GM18873 (cell line): ENCODE measurements around the gene NUMB.

Experiments
- ATAC-seq: cut with Tn5 transposase; IDR thresholded peaks from one replicate; pipeline ENCODE4 v1.9.1; 2021; ENCODE audit warnings: mild to moderate bottlenecking, moderate library complexity, moderate number of reproducible peaks; ENCODE audit not compliant: unreplicated experiment, low FRiP score

NUMB gene

DNA sequence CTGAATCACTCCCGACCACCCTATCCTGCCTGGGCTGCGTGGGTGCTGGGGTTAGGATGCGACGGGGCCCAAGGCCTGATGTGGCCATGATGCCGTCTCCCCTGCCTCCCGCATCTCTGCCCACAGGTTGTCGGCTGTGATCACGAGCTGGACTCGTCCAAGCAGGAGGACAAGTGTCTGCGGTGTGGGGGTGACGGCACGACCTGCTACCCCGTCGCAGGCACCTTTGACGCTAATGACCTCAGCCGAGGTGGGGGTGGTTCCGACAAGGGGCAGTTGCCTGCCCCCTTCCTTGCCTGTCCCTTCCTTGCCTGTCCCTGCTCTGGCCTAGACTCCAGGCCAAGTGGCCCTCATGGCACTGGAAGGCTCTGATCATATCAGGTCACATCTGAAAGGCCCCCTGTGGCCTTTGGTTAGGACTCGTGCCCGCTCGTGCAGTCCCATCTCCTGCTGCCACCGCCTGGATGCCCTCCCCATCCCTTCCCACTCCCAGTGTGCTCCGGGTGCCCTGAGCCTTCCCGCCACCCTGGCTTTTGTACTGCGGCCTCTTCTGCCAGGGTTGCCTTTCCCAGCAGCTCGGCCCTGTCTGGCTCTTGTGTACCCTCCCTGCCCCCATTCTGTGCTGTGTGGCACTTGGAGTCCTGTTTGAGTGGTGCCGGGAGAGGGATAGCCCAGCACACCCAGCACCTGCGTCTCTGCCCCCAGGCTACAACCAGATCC, 207.4 kb downstream of the NUMB start:
- ATAC-seq: no peak

DNA sequence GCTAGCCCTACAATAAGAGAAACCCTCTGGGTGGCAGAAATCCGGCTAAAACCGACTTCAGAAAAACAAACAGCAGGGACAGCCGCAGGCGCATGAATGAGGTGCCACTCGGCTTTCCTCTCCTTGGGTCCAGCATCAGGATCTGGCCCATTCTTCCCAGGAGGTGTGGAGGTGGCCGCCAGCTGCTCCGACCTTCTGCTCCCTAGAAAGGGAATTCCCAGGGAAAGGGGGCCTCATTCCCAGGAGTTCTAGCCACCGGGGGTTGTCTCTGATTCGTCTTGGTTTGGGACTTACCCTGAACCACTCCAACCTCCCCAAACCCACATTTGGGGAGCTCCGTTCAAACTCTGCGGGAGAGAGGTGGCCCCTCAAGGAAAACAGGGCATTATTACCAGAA, 208.0 kb downstream of the NUMB start:
- no peak for ATAC-seq

DNA sequence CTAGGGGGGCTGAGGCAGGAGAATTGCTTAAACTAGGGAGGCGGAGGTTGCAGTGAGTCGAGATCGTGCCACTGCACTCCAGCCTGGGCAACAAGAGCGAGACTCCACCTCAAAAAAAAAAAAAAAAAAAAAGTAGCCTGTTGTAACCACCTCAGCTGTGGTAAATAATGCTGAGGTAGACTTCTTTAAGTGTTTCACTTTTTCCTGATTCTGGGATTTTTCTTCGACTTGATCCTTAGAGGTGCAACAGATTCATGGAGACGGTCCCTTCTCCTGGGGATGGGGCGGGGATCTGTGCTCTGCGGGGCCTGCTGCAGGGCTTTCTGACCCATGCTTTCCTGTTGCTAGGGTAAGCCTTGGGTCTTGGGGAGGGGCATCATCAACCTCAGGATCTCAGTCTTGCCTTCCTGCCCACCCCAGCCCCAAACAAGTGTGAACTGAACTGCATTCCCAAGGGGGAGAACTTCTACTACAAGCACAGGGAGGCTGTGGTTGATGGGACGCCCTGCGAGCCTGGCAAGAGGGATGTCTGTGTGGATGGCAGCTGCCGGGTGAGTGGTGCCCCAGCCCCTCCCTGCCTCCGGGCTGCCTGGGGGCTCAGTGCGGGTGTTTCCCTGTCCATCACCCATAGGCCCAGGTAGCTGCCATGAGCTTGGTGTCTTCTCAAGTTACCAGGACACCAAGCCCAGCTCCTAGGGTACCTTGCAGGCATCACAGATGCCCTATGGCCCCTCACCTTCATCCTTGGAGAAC, 208.6 kb downstream of the NUMB start:
- ATAC-seq: no peak

DNA sequence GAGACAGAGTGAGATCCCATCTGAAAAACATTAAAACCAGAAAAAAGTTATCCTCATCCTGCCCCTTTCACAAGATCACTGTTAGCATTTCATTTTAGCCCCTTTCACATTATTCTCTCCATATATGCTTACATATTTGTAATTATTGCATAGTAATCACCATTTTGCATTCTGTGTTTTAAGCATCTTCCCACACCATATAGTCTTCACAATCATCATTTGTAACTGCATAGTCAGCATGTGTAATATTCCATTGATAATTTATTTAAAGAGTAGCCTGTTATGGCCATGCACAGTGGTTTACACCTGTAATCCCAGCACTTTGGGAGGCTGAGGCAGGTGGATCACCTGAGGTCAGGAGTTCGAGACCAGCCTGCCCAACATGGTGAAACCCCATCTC, 209.2 kb downstream of the NUMB start:
- no peak for ATAC-seq

DNA sequence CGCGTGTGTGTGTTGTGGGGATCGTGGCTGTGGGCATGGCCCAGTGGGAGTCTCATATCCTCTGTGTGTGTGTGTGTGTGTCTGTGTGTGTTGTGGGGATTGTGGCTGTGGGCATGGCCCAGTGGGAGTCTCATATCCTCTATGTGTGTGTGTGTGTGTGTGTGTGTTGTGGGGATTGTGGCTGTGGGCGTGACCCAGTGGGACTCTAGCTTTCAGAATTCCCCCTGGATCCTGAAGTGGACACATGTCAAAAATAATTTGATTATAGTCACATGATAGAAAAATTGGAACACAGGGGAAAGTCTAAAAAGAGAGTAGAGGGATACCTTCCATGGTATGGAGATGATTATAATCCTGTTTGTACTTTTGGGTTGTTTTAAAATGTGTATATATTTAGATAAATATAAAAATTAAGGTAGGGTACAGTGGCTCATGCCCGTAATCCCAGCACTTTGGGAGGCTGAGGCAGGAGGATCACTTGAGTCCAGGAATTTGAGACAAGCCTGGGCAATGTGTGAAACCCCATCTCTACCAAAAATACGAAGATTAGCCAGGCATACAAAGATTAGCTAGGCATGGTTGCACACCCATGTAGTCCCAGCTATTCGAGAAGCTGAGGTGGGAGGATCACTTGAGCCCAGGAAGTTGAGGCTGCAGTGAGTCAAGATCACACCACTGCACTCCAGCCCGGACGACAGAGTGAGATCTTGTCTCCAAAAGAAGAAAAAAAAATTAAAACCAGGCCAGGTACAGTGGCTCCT, 210.1 kb downstream of the NUMB start:
- no peak for ATAC-seq

DNA sequence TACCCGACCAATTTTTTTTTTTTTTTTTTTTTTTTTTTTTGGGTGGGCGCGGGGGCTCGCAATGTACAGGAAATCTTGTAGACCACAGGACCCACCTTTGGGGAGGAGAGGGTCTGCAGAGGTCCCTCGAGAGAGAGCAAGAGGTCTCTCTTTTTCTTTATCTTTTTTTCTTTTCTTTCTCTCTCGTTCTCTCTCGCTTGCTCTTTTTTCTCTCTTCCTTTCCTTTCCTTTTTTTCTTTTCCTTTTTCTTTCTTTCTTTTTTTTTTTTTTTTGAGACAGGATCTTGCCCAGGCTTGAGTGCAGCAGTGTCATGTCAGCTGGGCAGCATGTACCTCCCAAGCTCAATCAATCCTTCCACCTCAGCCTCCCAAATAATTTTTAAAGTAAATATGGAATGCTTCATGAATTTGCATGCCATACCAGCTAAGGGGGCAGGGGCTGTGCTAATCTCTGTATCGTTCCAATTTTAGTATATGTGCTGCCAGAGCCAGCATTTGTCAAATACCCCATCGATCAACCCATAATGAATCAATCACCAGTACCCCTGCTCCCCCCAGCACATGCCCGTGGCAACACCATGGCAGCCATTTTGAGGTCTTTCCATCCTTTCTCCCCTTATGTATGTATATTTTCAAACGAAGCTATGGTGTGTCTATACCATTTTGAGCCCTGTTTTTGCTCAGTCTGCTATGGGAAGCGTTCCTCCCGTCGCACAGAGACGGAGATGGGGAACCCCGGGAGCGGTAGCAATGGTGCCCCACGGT, 211.8 kb downstream of the NUMB start:
- no peak for ATAC-seq

DNA sequence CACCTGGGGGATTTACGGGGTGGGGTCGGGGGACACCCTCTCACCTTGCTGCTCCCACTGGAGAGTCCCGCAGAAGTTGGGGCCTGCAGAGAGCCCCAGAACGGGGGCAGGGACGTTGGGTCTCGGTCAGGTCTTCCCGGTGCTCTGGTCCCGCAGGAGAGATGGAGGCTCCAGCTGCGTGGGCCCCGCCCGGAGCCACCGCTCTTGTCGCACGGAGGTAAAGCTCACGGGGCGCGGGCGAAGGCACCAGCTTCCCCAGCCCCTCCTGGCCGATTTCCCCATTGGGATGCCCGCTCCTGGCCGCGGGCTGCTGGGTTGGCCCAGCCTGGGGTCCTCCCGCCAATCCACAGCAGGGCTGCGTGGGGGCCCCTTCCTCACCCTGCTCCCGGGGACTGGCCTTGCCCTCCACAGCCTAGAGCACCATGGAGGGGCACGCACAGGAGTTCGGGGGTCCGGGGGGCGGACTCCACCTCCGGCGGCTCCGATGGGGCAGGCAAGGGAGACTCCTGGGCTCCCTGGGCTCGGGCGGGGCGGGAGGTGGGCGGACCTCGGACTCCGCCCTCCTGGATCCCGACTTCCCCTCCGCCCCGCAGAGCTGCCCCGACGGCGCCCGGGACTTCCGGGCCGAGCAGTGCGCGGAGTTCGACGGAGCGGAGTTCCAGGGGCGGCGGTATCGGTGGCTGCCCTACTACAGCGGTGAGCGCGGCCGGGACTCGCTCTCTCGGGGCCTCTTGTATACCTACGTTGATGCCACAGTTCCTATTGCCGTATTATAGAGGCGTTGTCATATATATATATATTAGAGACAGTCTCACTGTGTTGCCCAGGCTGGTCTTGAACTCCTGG, 212.6 kb downstream of the NUMB start:
- ATAC-seq: no peak

DNA sequence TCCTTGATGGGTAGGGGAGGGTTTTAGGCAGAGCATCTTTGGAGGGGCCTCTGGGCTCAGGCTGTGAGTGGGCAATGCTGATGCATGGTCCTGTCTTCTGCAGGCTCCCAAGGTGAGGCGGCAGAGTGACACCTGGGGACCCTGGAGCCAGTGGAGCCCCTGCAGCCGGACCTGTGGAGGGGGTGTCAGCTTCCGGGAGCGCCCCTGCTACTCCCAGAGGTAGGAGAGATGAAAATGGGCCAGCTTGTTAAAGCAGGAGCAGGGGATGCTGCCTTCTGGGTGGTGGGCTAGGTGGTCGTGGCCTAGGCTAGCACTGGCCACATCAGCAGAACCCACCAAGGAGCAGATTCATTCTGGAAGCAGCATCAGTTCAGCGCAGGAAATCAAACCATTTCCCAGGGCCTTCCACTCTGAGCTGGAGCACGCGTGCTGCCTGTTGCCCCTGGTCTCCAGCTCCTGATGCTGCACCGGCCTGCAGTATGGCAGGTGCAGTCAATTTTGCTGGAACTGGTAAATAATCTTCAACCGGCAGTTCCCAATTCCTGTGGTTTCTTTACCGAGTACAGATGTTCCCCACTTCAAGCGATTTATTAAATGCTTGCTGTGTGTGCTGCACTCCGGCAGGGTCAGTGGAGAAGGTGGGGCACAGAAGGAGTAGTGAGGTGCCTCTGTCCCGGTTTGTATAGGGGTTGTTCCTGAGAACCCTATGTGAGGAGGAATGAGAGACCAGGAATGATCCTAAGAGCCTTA, 213.6 kb downstream of the NUMB start:
- no peak for ATAC-seq

DNA sequence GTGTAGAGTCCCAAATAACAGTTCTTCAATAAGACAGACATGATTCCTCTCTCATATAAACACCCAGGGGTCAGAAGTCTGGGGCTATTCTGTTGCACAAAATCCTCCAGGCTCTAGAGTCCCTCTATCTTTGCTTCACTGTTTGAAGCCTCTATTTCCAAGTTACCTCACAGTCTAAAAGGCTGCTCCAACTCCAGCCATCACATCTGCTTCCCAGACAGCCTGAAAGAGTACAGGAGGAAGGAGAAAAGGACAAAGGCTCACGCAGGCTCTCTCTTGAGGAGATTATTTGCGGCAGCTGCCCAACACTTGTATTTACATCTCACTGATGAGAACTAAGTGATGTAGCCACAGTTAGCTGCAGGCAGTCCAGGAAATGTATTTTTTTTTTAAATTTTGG, 214.6 kb downstream of the NUMB start:
- ATAC-seq: no peak

DNA sequence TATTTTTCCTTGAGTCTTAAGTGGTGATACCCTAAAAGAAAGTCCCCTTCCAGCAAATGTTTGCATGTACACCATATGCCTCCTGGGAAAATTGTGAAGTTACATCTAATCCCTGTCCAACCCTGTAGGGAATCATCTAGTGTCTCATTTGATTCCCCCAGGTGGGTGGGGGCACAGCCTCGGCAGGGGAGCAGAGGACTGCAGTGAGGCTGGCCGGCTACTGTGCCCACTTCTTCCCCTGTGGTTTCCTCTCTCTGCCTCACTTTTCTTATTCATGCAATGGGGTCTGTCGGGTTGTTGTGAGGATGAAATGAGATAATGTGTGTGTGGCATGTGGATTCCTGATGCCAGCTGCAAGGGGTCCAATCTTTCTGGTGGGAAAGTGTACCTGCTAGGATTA, 215.0 kb downstream of the NUMB start:
- ATAC-seq: no peak

DNA sequence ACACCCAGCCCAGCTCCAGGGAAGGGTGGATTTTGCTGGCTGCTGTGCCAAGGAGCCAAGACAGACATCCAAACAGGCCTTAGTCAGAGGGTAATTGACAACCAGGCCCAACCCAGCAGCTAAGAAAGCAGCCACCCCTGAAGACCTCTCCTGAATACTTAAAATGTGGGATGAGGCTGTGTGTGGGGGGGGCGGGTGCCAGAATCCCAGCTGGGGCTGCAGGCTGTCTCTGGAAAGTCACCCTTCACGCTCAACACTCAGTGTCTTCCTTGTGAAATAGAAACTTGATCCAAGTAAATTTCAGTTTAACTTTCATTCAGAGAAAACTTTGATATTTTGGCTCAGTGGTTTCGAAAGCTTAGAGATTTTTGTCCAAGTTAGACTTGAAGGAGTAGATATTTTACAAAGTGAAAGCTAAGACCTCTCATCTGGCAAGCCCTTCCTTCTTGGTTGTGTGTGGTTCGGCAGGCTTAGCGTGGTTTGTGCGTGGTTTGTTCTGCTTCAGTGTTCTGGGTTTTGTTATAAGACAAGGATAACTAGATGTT, 215.9 kb downstream of the NUMB start:
- no peak for ATAC-seq

DNA sequence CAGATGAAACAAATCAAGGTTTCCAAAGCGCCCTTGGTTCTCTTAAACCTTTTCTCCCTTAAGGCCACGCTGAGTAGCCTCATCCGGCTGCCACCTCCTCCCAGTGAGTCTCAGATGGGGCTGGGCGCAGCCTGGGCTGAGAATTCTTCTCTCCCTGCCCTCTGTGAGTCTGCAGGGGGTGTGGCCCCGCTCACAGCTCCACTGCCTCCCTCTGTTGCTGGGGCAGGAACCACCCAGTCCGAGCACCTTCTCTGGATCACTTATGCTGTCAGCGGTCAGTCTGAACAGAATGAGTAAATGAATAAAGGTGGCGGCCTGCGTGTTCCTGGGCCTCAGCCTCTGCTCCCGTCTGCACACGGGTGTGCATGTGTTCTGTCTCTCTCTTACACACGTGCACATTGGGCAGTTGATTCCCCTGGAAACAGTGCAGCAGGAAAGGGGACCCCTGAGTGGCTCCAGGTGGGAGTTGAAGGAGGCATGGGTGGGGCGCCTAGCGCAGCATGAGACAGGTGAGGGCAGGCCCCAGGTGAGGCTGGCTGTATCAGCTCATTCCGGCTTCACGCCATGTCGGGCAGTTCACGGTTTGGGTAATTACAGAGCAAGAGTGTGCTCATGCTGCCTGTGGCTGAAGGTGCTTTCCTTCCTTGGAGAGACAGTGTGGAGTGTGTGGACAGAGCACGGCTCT, 216.7 kb downstream of the NUMB start:
- ATAC-seq: no peak

DNA sequence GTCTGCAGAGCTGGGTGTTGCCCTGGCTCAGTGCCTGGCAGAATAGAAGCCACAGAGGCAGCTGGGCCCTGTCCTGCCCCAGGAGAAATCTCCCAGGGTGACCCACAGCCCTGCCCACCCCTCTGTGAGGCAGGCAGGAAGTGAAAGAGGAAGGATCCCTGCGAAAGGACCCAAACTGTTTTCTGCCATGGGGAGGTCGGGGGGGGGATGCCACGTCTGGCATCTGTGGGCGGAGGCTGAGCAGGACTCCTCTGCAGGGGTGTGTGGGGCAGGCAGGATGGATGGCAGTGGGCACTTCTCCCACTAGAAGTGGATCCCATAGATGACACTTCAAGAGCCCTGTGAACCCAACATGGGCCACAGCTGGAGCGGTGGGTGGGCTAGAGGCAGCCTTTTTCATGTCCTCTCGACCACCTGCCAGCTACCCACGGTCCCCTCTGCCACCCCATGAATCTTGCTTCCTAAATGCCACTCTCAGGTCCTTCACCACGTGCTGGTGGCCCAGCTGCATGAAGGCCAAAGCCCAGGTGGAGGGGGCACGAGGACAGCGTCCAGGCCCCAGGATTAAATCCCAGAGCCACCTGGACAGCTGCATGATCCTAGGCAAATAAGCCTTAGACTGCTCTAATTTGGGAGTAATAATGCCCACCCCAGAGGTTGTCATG, 217.4 kb downstream of the NUMB start:
- ATAC-seq: no peak

DNA sequence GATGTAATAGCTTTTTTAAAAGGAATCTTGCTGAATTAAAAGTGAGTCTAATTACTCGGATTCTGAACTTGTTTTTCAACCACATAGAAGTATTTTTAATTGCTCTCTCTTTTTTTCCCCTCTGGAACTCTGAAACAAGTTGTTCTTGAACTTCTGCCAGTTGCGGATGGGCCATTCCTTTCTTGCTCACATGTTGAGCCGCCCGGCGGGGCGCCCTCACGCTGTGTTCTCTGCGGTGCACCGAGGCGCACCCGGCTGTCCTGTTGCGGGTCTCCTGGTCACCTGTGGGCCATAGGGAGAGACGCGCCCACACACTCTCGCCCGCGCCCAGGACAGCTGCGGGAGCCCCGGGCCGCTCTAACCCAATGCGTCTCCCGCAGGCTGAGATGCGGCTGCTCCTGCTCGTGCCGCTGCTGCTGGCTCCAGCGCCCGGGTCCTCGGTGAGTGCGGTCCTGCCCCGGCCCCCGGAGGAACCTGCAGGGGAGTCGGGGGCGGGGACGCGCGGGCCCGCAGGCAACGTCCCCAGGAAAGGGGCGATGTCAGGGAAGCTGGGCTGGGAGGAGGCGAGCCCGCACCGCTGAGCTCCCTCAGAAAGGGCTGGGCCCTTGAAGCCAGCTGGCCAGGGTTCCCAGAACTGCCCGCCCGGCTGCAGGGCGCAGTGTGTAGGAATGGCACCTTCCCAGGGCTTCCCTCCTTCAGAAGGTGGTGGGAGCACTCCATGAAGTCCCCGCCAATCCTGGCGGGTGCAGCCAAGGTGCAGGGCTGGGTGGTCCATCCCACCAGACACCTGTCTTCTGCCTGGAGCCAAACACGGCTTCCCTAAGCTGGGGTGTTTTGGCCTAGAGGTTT, 218.7 kb downstream of the NUMB start:
- no peak for ATAC-seq

DNA sequence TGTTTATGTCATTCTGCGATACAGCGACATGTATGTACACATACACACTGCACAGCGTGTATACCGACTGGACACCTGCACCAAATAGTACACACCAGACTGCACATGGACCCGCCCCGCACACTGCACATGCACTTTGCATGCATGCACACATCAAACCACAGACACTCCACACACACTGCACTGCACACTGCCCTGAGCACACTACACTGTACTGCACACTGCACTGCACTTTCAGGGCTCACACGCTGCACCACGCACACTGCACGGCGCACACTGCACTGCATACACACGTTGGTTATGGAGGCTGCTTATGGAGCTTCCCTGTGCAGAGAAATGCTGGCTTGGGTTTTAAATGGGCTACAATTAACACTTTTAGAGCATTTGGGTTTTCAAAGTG, 219.4 kb downstream of the NUMB start:
- no peak for ATAC-seq

DNA sequence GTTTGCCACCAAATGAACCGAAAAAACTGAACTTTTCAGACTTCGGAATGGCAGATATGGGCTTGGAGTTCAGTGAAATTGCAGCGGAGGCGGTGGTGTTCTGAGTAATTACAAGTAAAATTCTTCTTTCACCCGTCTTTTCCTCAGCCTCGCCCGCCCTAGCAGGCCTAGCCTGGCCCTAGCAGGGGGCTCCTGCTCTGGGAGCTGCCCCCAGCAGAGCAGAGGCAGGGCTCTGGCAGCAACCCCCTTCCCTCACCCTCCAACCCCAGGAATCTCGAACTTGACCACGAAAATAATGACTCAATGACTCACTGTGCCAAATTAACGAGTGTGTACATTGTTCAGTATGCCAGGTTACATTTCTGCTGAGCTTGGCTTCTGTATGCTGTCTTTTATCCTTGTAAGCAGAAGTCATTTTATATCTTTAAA, 219.9 kb downstream of the NUMB start:
- no peak for ATAC-seq
